ENCODE results near the gene NKX2-8.

The NKX2-8 gene

GRCh38 chr14:36600431-36600830 lies 18.0 kb upstream of the NKX2-8 start:
- no CpG with 5 or more reads among the region's 3 CpGs for WGBS (ENCODE audit: extremely low coverage, insufficient coverage, low lambda C conversion rate)

GRCh38 chr14:36591482-36591881 lies 9.1 kb upstream of the NKX2-8 start:
- Histone ChIP-seq H3K4me3 (ENCODE audit: low read length) (no peak overlapping the region), H3K18ac (ENCODE audit: low read length) (no peak overlapping the region), H3K79me2 (ENCODE audit: control insufficient read depth, insufficient read depth, low read length) (no peaks in the 10 kb centered on the region), H4K5ac (ENCODE audit: low read length) (no peak overlapping the region), H3K27me3 (ENCODE audit: insufficient read depth, low read length, poor library complexity) (peaks cover 18% of the 10 kb centered on the region), H3K9ac (ENCODE audit: low read length) (no peak overlapping the region), H3K4me2 (ENCODE audit: low read length) (no peak overlapping the region), H3K36me3 (ENCODE audit: control insufficient read depth, insufficient read depth, low read length) (no peaks in the 10 kb centered on the region), H2BK120ac (ENCODE audit: low read depth, low read length) (no peak overlapping the region), H3K27ac (ENCODE audit: low read depth, low read length) (no peak overlapping the region), H3K4ac (ENCODE audit: low read depth, low read length) (no peak overlapping the region), H2BK15ac (replicated peaks; ENCODE audit: low read depth) (no peak overlapping the region), H3K23ac (ENCODE audit: low read length) (no peak overlapping the region), H4K8ac (ENCODE audit: low read depth, low read length) (no peak overlapping the region), H3K4me1 (ENCODE audit: control insufficient read depth, low read depth, low read length) (no peaks in the 10 kb centered on the region), H2AK5ac (ENCODE audit: low read length) (no peak overlapping the region), H2BK5ac (ENCODE audit: low read length) (no peak overlapping the region), H3K79me1 (ENCODE audit: low read length) (no peaks in the 10 kb centered on the region), H3K56ac (ENCODE audit: low read length) (no peak overlapping the region)
- no peak for DNase-seq

More at GRCh38 chr14:36600431-36600830, 18.0 kb upstream of the NKX2-8 start:
- Histone ChIP-seq H3K9ac (ENCODE audit: low read length) (no peak overlapping the region), H3K4ac (ENCODE audit: low read depth, low read length) (no peak overlapping the region), H3K27me3 (ENCODE audit: insufficient read depth, low read length, poor library complexity) (no peaks in the 10 kb centered on the region), H4K8ac (ENCODE audit: low read depth, low read length) (no peak overlapping the region), H3K4me3 (ENCODE audit: low read length) (no peak overlapping the region), H3K18ac (ENCODE audit: low read length) (no peak overlapping the region), H2AK5ac (ENCODE audit: low read length) (no peak overlapping the region), H2BK15ac (replicated peaks; ENCODE audit: low read depth) (no peak overlapping the region), H2BK120ac (ENCODE audit: low read depth, low read length) (no peak overlapping the region), H3K27ac (ENCODE audit: low read depth, low read length) (no peak overlapping the region), H3K4me1 (ENCODE audit: control insufficient read depth, low read depth, low read length) (no peaks in the 10 kb centered on the region), H3K56ac (ENCODE audit: low read length) (no peak overlapping the region), H4K5ac (ENCODE audit: low read length) (no peak overlapping the region), H3K79me1 (ENCODE audit: low read length) (no peaks in the 10 kb centered on the region), H2BK5ac (ENCODE audit: low read length) (no peak overlapping the region), H3K36me3 (ENCODE audit: control insufficient read depth, insufficient read depth, low read length) (no peaks in the 10 kb centered on the region), H3K79me2 (ENCODE audit: control insufficient read depth, insufficient read depth, low read length) (no peaks in the 10 kb centered on the region), H3K23ac (ENCODE audit: low read length) (no peak overlapping the region), H3K4me2 (ENCODE audit: low read length) (no peak overlapping the region)
- DNase-seq, result no peak

DNA sequence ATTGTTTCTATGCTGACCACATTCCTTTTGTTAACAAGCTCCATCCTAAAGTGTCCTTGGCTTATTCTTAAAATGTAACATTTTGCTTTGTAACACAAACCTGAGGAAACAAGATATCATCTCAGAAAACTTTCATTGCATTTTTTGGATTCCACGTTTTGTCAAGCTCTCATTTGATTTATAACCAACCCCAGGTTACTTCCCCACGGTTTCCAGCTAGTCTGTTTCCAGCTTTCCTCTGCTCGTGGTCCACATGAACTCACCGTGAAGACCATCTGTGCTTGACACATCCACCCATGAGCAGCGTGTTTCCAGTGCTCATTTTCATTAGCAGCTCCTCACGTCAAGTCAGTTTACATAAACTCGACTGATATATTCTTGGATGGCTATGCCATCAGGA lies 6.4 kb upstream of the NKX2-8 start:
- no peak overlapping the region for H3K27ac ChIP-seq (ENCODE audit: low read depth, low read length)
- no peak overlapping the region for H3K23ac ChIP-seq (ENCODE audit: low read length)
- H3K18ac ChIP-seq (ENCODE audit: low read length), result no peak overlapping the region
- no peak overlapping the region for H4K8ac ChIP-seq (ENCODE audit: low read depth, low read length)
- H2BK15ac ChIP-seq (replicated peaks; ENCODE audit: low read depth), result no peak overlapping the region
- no peak overlapping the region for H3K9ac ChIP-seq (ENCODE audit: low read length)
- no peak overlapping the region for H3K56ac ChIP-seq (ENCODE audit: low read length)
- H3K4ac ChIP-seq (ENCODE audit: low read depth, low read length), result no peak overlapping the region
- no peaks in the 10 kb centered on the region for H3K36me3 ChIP-seq (ENCODE audit: control insufficient read depth, insufficient read depth, low read length)
- no peak for DNase-seq
- no peak overlapping the region for H2AK5ac ChIP-seq (ENCODE audit: low read length)
- H4K5ac ChIP-seq (ENCODE audit: low read length), result no peak overlapping the region
- no peak overlapping the region for H3K4me3 ChIP-seq (ENCODE audit: low read length)
- no peaks in the 10 kb centered on the region for H3K79me2 ChIP-seq (ENCODE audit: control insufficient read depth, insufficient read depth, low read length)
- H2BK120ac ChIP-seq (ENCODE audit: low read depth, low read length), result no peak overlapping the region
- no peak overlapping the region for H2BK5ac ChIP-seq (ENCODE audit: low read length)
- H3K4me1 ChIP-seq (ENCODE audit: control insufficient read depth, low read depth, low read length), result no peaks in the 10 kb centered on the region
- WGBS (ENCODE audit: extremely low coverage, insufficient coverage, low lambda C conversion rate), result no CpG with 5 or more reads among the region's 7 CpGs
- no peak overlapping the region for H3K4me2 ChIP-seq (ENCODE audit: low read length)
- peaks cover 37% of the 10 kb centered on the region for H3K27me3 ChIP-seq (ENCODE audit: insufficient read depth, low read length, poor library complexity)
- no peaks in the 10 kb centered on the region for H3K79me1 ChIP-seq (ENCODE audit: low read length)

DNA sequence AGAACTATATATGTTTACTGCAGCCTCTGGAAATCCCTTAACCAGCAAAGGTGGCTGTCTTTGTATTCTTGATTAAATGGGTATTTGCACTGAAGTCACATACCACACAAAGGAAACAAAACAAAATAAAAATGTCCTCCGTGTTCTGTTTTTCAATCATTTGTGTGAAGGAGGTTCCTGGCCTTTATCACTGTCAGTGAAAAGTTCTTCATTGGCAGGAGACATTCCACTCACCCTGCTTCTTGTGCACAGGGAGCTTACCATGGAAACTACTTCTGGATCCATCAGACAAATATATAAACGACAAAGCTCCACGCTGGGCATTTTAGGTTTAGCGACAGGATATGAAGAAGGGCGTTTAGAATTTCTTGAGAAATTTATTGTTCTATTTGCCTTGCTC lies 5.7 kb upstream of the NKX2-8 start:
- Histone ChIP-seq H3K56ac (ENCODE audit: low read length) (no peak overlapping the region), H2BK5ac (ENCODE audit: low read length) (no peak overlapping the region), H4K8ac (ENCODE audit: low read depth, low read length) (no peak overlapping the region), H3K9ac (ENCODE audit: low read length) (no peak overlapping the region), H2AK5ac (ENCODE audit: low read length) (no peak overlapping the region), H3K79me1 (ENCODE audit: low read length) (no peaks in the 10 kb centered on the region), H4K5ac (ENCODE audit: low read length) (no peak overlapping the region), H3K4me1 (ENCODE audit: control insufficient read depth, low read depth, low read length) (peaks cover 2% of the 10 kb centered on the region), H2BK15ac (replicated peaks; ENCODE audit: low read depth) (no peak overlapping the region), H3K27me3 (ENCODE audit: insufficient read depth, low read length, poor library complexity) (peaks cover 43% of the 10 kb centered on the region), H3K4ac (ENCODE audit: low read depth, low read length) (no peak overlapping the region), H3K4me3 (ENCODE audit: low read length) (no peak overlapping the region), H3K79me2 (ENCODE audit: control insufficient read depth, insufficient read depth, low read length) (no peaks in the 10 kb centered on the region), H3K23ac (ENCODE audit: low read length) (no peak overlapping the region), H3K4me2 (ENCODE audit: low read length) (no peak overlapping the region), H2BK120ac (ENCODE audit: low read depth, low read length) (no peak overlapping the region), H3K27ac (ENCODE audit: low read depth, low read length) (no peak overlapping the region), H3K36me3 (ENCODE audit: control insufficient read depth, insufficient read depth, low read length) (no peaks in the 10 kb centered on the region), H3K18ac (ENCODE audit: low read length) (no peak overlapping the region)
- no peak for DNase-seq
- WGBS (ENCODE audit: extremely low coverage, insufficient coverage, low lambda C conversion rate), result no CpG with 5 or more reads among the region's 5 CpGs

GRCh38 chr14:36585100-36585499 lies 2.7 kb upstream of the NKX2-8 start:
- Histone ChIP-seq H2AK5ac (ENCODE audit: low read length) (no peak overlapping the region), H2BK120ac (ENCODE audit: low read depth, low read length) (no peak overlapping the region), H3K9ac (ENCODE audit: low read length) (no peak overlapping the region), H3K79me1 (ENCODE audit: low read length) (no peaks in the 10 kb centered on the region), H3K27me3 (ENCODE audit: insufficient read depth, low read length, poor library complexity) (peaks cover 56% of the 10 kb centered on the region), H3K27ac (ENCODE audit: low read depth, low read length) (no peak overlapping the region), H3K18ac (ENCODE audit: low read length) (no peak overlapping the region), H4K5ac (ENCODE audit: low read length) (no peak overlapping the region), H4K8ac (ENCODE audit: low read depth, low read length) (no peak overlapping the region), H3K4me1 (ENCODE audit: control insufficient read depth, low read depth, low read length) (peaks cover 4% of the 10 kb centered on the region), H2BK15ac (replicated peaks; ENCODE audit: low read depth) (no peak overlapping the region), H3K4me3 (ENCODE audit: low read length) (no peak overlapping the region), H3K23ac (ENCODE audit: low read length) (no peak overlapping the region), H3K4ac (ENCODE audit: low read depth, low read length) (no peak overlapping the region), H3K56ac (ENCODE audit: low read length) (no peak overlapping the region), H2BK5ac (ENCODE audit: low read length) (no peak overlapping the region), H3K4me2 (ENCODE audit: low read length) (no peak overlapping the region), H3K79me2 (ENCODE audit: control insufficient read depth, insufficient read depth, low read length) (no peaks in the 10 kb centered on the region), H3K36me3 (ENCODE audit: control insufficient read depth, insufficient read depth, low read length) (no peaks in the 10 kb centered on the region)
- WGBS (ENCODE audit: extremely low coverage, insufficient coverage, low lambda C conversion rate), result no CpG with 5 or more reads among the region's 5 CpGs
- DNase-seq, result no peak

DNA sequence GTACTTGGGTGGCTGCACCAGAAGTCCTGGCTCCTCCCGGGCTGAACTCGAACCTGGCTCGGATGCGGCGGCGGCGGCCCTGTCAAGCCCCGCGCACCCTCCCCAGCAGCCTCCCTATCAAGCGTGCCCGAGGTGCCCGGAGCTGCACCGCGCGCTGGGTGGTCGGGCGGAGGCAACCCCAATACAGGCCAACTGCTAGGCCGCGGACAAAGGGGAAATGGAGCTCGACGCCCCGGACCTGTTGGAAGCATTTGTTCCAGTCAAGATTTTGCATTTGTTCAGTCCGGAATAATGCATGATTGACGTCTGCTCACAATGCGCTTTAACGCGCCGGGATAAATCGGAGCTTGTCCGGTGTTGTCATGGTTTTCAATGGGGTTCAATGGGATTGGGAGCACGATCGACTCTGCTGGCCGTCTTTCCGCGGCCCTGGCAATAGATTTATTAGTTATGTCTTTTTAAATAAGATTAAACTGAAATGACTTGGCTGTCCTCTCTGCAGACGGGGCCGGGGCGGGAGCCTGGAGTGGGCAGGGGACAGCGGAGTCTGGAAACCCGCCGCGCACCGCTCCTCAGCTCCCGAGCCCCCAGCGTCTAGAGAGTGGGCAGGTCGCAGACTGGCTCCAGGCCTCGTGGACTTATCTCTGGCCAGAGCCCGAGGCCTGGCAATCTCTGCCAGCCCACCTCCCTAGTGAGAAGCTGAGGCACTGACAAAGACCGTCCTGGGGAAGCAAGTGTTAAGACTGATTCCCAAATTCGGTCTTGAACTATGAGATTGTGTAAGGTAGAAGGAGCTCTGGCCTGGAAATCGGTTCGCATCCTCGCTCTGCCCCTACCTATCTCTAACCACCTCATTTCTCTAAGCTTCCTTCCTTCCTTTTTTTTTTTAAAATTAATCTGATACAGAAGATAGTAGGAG lies 1.7 kb upstream of the NKX2-8 start:
- Histone ChIP-seq H2AK5ac (ENCODE audit: low read length) (no peak overlapping the region), H3K79me1 (ENCODE audit: low read length) (no peaks in the 10 kb centered on the region), H3K18ac (ENCODE audit: low read length) (no peak overlapping the region), H3K79me2 (ENCODE audit: control insufficient read depth, insufficient read depth, low read length) (no peaks in the 10 kb centered on the region), H3K23ac (ENCODE audit: low read length) (no peak overlapping the region), H2BK15ac (replicated peaks; ENCODE audit: low read depth) (no peak overlapping the region), H3K56ac (ENCODE audit: low read length) (no peak overlapping the region), H3K9ac (ENCODE audit: low read length) (no peak overlapping the region), H4K5ac (ENCODE audit: low read length) (no peak overlapping the region), H3K4ac (ENCODE audit: low read depth, low read length) (no peak overlapping the region), H3K4me2 (ENCODE audit: low read length) (no peak overlapping the region), H3K4me1 (ENCODE audit: control insufficient read depth, low read depth, low read length) (peaks cover 4% of the 10 kb centered on the region), H3K36me3 (ENCODE audit: control insufficient read depth, insufficient read depth, low read length) (no peaks in the 10 kb centered on the region), H3K27ac (ENCODE audit: low read depth, low read length) (no peak overlapping the region), H3K4me3 (ENCODE audit: low read length) (no peak overlapping the region), H4K8ac (ENCODE audit: low read depth, low read length) (no peak overlapping the region), H2BK120ac (ENCODE audit: low read depth, low read length) (no peak overlapping the region), H2BK5ac (ENCODE audit: low read length) (no peak overlapping the region), H3K27me3 (ENCODE audit: insufficient read depth, low read length, poor library complexity) (peaks cover 60% of the 10 kb centered on the region)
- no CpG with 5 or more reads among the region's 53 CpGs for WGBS (ENCODE audit: extremely low coverage, insufficient coverage, low lambda C conversion rate)
- no peak for DNase-seq

All from mesendoderm (in vitro differentiated cells).